ENCODE measurements around the gene LDB2.

Gene LDB2

GRCh38 chr4:16852228-16852627, 46.2 kb downstream of the LDB2 start:
- in situ Hi-C loops (cut with MboI; ENCODE audit: low pct_unique_long_range_greater_than_20kb, low sequenced_read_pairs): no loop called here
- DNase-seq: no peak

- no peak for DNase-seq
- in situ Hi-C loops (cut with MboI; ENCODE audit: low pct_unique_long_range_greater_than_20kb, low sequenced_read_pairs): no loop called here
Measured at GRCh38 chr4:16846540-16847117, 51.8 kb downstream of the LDB2 start.

GRCh38 chr4:16844816-16845586, 53.4 kb downstream of the LDB2 start:
- DNase-seq: no peak
- in situ Hi-C loops (cut with MboI; ENCODE audit: low pct_unique_long_range_greater_than_20kb, low sequenced_read_pairs): no loop called here

- DNase-seq: no peak
- in situ Hi-C loops (cut with MboI; ENCODE audit: low pct_unique_long_range_greater_than_20kb, low sequenced_read_pairs): no loop called here
Measured at GRCh38 chr4:16843831-16844508, 54.5 kb downstream of the LDB2 start.

GRCh38 chr4:16838226-16838875, 60.1 kb downstream of the LDB2 start:
- in situ Hi-C loops (cut with MboI; ENCODE audit: low pct_unique_long_range_greater_than_20kb, low sequenced_read_pairs): no loop called here
- DNase-seq: no peak

GRCh38 chr4:16837475-16837874, 61.0 kb downstream of the LDB2 start:
- DNase-seq: no peak
- in situ Hi-C loops (cut with MboI; ENCODE audit: low pct_unique_long_range_greater_than_20kb, low sequenced_read_pairs): no loop called here

- DNase-seq: no peak
- in situ Hi-C loops (cut with MboI; ENCODE audit: low pct_unique_long_range_greater_than_20kb, low sequenced_read_pairs): no loop called here
Measured at GRCh38 chr4:16836324-16836723, 62.1 kb downstream of the LDB2 start.

GRCh38 chr4:16835597-16836247, 62.7 kb downstream of the LDB2 start:
- no peak for DNase-seq
- in situ Hi-C loops (cut with MboI; ENCODE audit: low pct_unique_long_range_greater_than_20kb, low sequenced_read_pairs): no loop called here

- in situ Hi-C loops (cut with MboI; ENCODE audit: low pct_unique_long_range_greater_than_20kb, low sequenced_read_pairs): no loop called here
- DNase-seq: no peak
Measured at GRCh38 chr4:16834814-16835213, 63.6 kb downstream of the LDB2 start.

GRCh38 chr4:16833722-16834121, 64.7 kb downstream of the LDB2 start:
- in situ Hi-C loops (cut with MboI; ENCODE audit: low pct_unique_long_range_greater_than_20kb, low sequenced_read_pairs): no loop called here
- no peak for DNase-seq

GRCh38 chr4:16830081-16830480, 68.4 kb downstream of the LDB2 start:
- in situ Hi-C loops (cut with MboI; ENCODE audit: low pct_unique_long_range_greater_than_20kb, low sequenced_read_pairs): no loop called here
- no peak for DNase-seq

GRCh38 chr4:16827794-16828724, 70.4 kb downstream of the LDB2 start:
- in situ Hi-C loops (cut with MboI; ENCODE audit: low pct_unique_long_range_greater_than_20kb, low sequenced_read_pairs): no loop called here
- DNase-seq: no peak

- in situ Hi-C loops (cut with MboI; ENCODE audit: low pct_unique_long_range_greater_than_20kb, low sequenced_read_pairs): no loop called here
- DNase-seq: no peak
Measured at GRCh38 chr4:16827045-16827444, 71.4 kb downstream of the LDB2 start.

GRCh38 chr4:16826406-16826910, 72.0 kb downstream of the LDB2 start:
- in situ Hi-C loops (cut with MboI; ENCODE audit: low pct_unique_long_range_greater_than_20kb, low sequenced_read_pairs): no loop called here
- no peak for DNase-seq

GRCh38 chr4:16824278-16824806, 74.1 kb downstream of the LDB2 start:
- DNase-seq: no peak
- in situ Hi-C loops (cut with MboI; ENCODE audit: low pct_unique_long_range_greater_than_20kb, low sequenced_read_pairs): no loop called here

GRCh38 chr4:16820329-16820728, 78.1 kb downstream of the LDB2 start:
- in situ Hi-C loops (cut with MboI; ENCODE audit: low pct_unique_long_range_greater_than_20kb, low sequenced_read_pairs): no loop called here
- DNase-seq: no peak

- in situ Hi-C loops (cut with MboI; ENCODE audit: low pct_unique_long_range_greater_than_20kb, low sequenced_read_pairs): no loop called here
- no peak for DNase-seq
Measured at GRCh38 chr4:16819652-16820051, 78.8 kb downstream of the LDB2 start.

- DNase-seq: no peak
- in situ Hi-C loops (cut with MboI; ENCODE audit: low pct_unique_long_range_greater_than_20kb, low sequenced_read_pairs): no loop called here
Measured at GRCh38 chr4:16818005-16818404, 80.4 kb downstream of the LDB2 start.

All from KBM-7 (cell line).